Islet of Langerhans (tissue), 1 donor: ENCODE data around the gene DKK3.

ENCODE experiments used
- FAIRE-seq: peaks from one replicate; lab custom pipeline; 2011; peaks lifted over from hg19 to GRCh38; lab: Jason Lieb, UNC

DKK3 gene

DNA sequence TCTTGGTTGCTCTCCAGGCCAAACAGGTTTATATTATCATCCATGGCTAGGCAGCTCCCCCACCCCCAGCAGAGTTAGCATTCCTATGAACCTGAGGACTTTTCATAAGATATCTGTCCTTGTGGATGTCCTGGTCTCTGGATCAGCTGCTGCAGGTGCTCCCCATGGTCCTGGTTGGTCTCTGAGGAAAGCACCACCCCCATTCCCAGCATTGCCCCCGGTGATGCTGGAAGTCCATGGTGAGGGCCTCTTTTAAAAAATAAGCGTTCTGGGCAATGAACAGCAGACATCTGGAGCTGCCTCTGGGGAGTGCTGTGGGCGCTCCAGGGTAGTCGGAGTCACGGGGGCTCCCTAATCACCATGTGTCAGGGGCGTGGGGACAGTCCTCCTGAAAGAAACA, 26.6 kb downstream of the DKK3 start:
- no peak for FAIRE-seq

GRCh38 chr11:11981364-11981763, 27.1 kb downstream of the DKK3 start:
- no peak for FAIRE-seq

GRCh38 chr11:11980841-11981308, 27.6 kb downstream of the DKK3 start:
- no peak for FAIRE-seq

- no peak for FAIRE-seq
Observed at GRCh38 chr11:11980200-11980599, 28.2 kb downstream of the DKK3 start.

- no peak for FAIRE-seq
Observed at GRCh38 chr11:11979488-11980117, 28.8 kb downstream of the DKK3 start.

DNA sequence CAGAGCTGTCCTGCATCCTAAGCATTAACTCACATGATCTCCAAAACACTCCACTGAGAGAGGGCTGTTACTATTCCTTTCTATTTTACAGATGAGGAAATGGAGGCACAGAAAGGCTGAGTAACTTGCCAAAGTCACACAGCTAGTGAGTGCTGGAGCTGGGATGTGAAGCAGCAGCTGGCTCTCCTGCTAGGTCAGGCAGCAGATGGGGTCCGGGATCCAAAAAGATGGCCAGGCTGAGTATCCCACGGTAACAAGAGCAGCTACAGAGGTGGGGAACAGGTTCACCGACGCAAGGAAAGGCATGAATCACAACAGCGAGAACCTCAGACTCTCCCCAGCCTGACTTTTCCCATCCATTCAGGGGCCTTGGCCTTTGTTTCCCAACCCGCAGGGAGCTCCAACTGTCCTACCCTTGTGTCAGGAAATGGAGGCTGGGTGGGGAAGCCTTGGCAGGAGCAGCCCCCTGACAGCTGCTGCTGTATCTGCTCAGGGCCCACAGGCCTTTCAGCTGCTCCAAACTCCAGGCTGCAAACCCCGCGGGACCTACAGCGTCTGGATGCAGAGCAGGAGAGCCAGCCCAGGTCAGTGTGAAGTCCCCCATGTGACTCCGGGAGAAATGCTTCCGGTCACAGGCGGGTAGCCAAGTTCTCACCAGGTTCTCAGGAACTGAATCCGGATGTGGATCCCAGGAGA, 29.5 kb downstream of the DKK3 start:
- FAIRE-seq, result no peak

GRCh38 chr11:11978098-11978637, 30.3 kb downstream of the DKK3 start:
- no peak for FAIRE-seq

DNA sequence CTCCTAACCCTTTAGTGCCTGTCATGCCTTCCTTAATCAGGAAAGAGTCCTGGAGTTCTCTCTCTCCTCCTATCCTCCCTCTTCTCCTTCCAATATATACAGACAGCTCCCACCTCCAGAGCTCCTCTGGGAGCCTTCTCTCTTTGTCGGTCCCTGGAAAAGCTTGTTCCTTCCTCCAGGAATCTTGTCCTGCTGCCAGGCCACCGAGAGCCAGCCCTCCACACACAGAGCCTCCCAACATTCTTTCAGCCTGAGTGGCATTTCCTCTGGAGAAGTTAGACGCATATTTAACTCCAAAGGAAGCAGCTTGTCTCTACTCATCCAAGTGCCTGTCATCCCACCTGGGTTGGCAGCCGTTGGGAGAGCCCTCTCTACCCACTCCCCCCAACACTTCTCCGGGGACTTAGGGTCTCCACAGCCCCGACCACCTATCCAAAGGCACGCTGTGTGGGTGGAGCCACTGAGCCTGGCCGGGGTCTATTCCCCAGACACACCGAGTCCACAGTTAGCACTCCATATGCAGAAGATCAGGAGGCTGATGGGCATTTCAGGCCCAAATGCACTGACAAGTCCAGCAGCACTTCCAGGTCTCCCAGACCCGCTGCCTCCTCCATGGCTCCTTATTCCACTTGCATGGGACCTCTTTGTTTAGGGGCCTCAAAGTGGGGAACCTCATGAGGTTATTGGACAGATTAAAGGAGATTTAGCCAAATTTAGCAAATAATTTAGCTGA, 31.1 kb downstream of the DKK3 start:
- FAIRE-seq, result no peak

GRCh38 chr11:11976481-11977127, 31.8 kb downstream of the DKK3 start:
- FAIRE-seq, result no peak

GRCh38 chr11:11975201-11976092, 33.0 kb downstream of the DKK3 start:
- FAIRE-seq, result no peak

- no peak for FAIRE-seq
Observed at GRCh38 chr11:11973866-11974265, 34.6 kb downstream of the DKK3 start.

- no peak for FAIRE-seq
Observed at GRCh38 chr11:11973361-11973800, 35.0 kb downstream of the DKK3 start.

DNA sequence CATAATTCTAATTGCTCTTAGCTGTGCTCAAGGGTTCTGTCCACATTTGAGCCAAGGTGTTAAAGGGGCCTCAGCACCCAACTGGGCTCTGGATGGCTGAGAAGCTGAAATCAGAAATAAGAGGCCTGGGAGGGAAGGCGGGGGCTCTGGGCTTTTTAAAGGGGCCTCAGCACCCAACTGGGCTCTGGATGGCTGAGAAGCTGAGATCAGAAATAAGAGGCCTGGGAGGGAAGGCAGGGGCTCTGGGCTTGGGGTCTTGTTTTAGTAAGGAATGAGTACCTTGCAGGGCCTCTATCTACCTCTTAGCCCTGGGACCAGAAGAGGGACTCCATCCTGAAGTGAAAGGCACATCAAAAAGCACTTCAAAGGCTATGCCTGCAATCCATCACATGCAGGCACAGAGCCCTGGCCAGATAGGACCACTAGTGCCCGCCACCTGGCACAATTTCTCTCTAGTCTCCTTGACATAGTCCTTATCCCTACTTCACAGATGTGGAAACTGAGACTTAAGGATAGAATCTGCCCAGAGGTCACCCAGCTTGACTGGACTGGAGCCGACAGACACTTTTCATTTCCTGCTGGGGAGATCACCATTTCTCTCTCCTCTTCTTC, 35.6 kb downstream of the DKK3 start:
- no peak for FAIRE-seq

- no peak for FAIRE-seq
Observed at GRCh38 chr11:11971906-11972547, 36.4 kb downstream of the DKK3 start.

DNA sequence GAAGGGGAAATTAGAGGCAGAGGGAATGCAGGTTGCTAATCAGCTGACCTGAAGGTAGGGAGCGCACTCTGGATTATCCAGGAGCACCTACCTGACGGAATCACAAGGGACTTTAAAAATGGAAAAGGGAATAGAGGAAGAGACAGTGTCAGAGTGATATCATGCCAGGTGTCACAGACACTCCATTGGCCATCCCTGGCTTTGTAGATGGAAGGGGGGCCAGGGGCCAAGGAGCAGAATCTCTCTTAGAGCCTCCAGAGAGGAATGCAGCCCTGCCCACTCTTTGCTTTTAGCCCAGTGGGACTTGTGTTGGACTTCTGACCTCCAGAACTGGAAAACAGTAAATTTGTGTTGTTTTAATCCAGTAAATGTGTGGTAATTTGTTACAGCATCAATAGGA, 37.9 kb downstream of the DKK3 start:
- FAIRE-seq, result no peak

GRCh38 chr11:11969380-11970215, 38.8 kb downstream of the DKK3 start:
- no peak for FAIRE-seq

DNA sequence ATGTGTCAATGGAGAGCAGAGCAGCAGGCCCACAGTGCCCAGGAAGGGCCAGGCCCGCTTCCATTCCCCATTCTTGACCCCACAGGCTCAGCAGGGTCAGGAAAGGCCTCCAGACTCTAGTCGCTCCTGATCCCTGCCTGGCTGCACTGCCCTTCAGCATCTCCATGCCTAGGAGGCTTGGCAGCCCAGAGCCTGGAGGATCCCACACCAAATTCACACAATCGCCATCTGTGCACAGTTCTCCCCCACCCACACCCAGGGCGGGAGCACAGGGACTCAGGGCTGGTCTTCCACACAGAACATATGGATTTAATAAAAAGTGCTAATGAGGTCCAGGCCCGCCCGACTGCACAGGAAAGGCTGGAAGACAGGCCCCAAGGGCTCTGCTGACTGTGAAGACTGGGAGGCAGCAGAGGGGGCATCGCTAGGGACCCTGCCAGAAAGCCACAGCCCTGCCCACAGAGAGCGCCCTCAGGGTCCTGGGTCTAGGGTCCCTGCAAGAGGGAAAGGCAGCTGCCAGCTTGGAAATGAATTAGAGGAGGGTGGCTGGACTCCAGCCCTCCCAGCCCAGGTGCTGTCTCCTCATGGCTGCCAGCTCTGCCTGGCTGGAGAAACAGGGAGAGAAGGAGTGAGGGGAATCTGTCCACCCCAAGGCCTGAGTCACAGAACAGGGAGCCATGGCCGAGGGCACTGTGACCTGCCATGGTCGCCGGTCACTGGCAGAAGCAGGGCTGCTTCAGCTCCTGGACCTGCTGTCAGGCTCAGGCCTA, 39.7 kb downstream of the DKK3 start:
- FAIRE-seq, result no peak

- FAIRE-seq, result no peak
Observed at GRCh38 chr11:11967669-11968510, 40.5 kb downstream of the DKK3 start.
